Measurements from ENCODE around the gene ALS2CL. TPM values are rescaled to one million over a fixed set of nuclear protein-coding genes. Genes with fewer than 3 reads are reported as not detected.

Gene ALS2CL
- total and polyA plus RNA-seq, 4 experiments from 2014 or later = 3.2 to 29.8 (median 16.5) TPM

DNA sequence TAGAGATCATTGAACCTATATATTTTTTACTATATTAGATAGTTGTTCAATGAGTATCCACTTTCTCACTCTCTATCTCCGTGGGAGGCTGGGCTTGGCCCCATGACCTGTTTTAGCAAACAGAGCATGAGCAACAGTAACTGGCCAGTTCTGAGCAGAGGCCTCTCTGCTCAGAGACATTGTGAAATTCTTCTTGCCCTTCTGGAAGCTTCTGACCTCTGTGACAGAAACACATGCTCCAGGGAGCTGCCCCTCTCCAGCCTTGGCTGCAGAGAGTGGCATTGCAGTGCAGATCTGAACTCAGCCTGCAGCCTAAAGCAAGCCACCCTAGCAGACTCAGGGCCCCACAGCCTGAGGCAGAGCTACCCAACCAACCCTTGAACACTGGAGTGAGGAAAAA lies 60.7 kb downstream of the ALS2CL start:
- peaks cover 9% of the 10 kb centered on the region for H3K4me1 ChIP-seq (ENCODE audit: insufficient read depth, low read length)
- no peak overlapping the region for H3K4me3 ChIP-seq (ENCODE audit: low read length in 2 of 2)
- peaks cover 9 to 27% (median 16%) of the 10 kb centered on the region in 4 donors for H3K4me1 Mint-ChIP-seq
- peaks cover 0 to 3% of the 10 kb centered on the region in 2 donors for H3K27me3 Mint-ChIP-seq
- no peaks in the 10 kb centered on the region for H3K27me3 ChIP-seq (ENCODE audit: insufficient read depth, low read length)
- no peak overlapping the region for H3K27ac Mint-ChIP-seq
- no peaks in the 10 kb centered on the region for H3K36me3 ChIP-seq (ENCODE audit: insufficient read depth, low read length)
- H3K27ac ChIP-seq (ENCODE audit: low read depth, low read length) = no peak overlapping the region
- POLR2A ChIA-PET (ENCODE audit: partially characterized antibody) = no interaction called here
- H3K36me3 Mint-ChIP-seq = no peaks in the 10 kb centered on the region
- DNase-seq = no peak
- intact Hi-C loops (cut with micrococcal nuclease) = no loop called here
- CTCF ChIA-PET (ENCODE audit: partially characterized antibody) = interaction anchor here (1.6 to 9.4 kb wide), 2 partner anchors 74 to 145 kb away, joined by 4 to 262 read pairs; no protein-coding TSS in a partner anchor
- H3K9me3 ChIP-seq (ENCODE audit: control insufficient read depth in 1 of 2, low read length in 2 of 2) = no peaks in the 10 kb centered on the region
- H3K4me3 Mint-ChIP-seq = no peak overlapping the region
- H3K9me3 Mint-ChIP-seq = no peaks in the 10 kb centered on the region

DNA sequence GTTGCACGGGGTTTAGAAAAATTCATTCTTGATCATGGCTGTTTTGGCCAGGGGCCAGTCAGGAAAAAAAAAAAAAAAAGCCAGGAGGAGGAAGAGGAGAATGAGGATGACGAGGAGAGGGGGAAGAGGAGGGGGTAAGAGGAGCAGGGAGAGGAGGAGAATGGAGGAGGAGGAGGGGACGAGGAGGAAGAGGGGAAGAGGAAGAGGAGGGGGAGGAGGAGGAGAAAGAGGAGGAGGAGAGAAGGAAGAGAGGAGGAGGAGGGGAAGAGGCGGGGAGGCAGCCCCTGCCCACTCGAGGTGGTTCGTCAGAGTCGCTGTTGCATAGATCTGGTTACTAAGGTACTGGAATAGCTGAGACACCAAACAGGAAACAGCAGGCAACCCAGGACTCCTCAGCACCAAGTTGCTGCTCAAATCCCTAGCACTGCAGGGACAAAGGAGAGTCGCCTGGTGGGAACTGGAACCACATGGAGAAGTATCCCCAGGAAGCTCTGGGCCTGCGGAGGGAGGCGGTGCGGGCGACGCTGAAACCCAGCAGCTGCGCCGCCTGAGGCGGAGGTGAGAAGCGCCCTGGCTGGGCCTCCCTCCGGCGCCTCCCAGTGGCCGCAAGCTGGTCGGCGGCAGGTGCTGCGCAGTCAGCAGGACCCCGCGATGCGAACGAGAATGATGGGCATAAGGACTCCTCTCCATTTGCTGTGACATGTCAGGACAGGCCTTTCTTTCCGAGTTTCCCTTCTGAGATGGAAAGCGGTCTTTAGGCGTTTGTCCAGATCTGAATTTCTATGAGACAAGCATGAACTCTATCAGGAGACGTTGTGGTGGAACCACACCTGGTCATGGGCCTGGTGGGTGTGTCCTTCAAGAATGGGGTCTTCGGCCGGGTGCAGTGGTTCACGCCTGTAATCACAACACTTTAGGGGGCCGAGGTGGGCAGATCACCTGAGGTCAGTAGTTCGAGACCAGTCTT lies 63.6 kb downstream of the ALS2CL start:
- POLR2A ChIA-PET (ENCODE audit: partially characterized antibody) = interaction anchor here (0.6 to 2.1 kb wide), 5 partner anchors 71 to 142 kb away, joined by 3 to 30 read pairs (median 4); partner anchors contain the start of gene RTP3
- H3K4me1 Mint-ChIP-seq = peaks cover 7 to 25% (median 16%) of the 10 kb centered on the region in 4 donors

DNA sequence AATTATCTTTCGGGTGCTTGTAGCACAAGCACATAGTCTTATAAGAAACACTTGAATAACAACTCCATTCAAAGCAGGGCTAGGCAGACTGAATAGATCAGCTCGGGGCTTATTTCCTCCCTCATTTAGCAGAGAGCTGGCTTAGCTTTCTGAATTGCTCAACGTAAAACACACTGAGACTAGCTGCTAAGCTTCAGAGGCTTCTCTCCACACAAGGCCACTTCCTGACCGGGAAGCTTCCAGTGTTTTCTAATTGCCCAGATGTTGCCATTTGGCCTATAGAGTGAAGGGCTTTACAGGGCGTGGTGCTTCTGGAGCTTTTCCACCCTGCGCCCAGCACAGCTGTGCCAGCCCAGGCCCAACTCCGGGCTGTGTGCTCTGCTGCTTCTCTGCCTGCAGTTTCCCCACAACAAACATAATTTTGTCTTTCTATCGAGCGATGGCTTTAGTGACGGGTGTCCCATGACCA lies 64.5 kb downstream of the ALS2CL start:
- peaks cover 9% of the 10 kb centered on the region for H3K4me1 ChIP-seq (ENCODE audit: insufficient read depth, low read length)
- POLR2A ChIA-PET (ENCODE audit: partially characterized antibody) = interaction anchor here (1.1 to 2.1 kb wide), 2 partner anchors 91 to 141 kb away, joined by 4 to 30 read pairs; no protein-coding TSS in a partner anchor
- CTCF ChIA-PET (ENCODE audit: partially characterized antibody) = interaction anchor here (0.6 to 9.4 kb wide), 18 partner anchors 9 to 663 kb away, joined by 3 to 262 read pairs (median 4); partner anchors contain the start of gene RTP3
- no peaks in the 10 kb centered on the region for H3K9me3 Mint-ChIP-seq
- H3K4me1 Mint-ChIP-seq = peaks cover 6 to 19% (median 14%) of the 10 kb centered on the region in 4 donors
- no peaks in the 10 kb centered on the region for H3K36me3 ChIP-seq (ENCODE audit: insufficient read depth, low read length)
- H3K9me3 ChIP-seq (ENCODE audit: control insufficient read depth in 1 of 2, low read length in 2 of 2) = no peaks in the 10 kb centered on the region
- no peak overlapping the region for H3K4me3 ChIP-seq (ENCODE audit: low read length in 2 of 2)
- H3K27me3 Mint-ChIP-seq = peaks cover under 1 to 2% of the 10 kb centered on the region in 2 donors
- H3K27me3 ChIP-seq (ENCODE audit: insufficient read depth, low read length) = no peaks in the 10 kb centered on the region
- DNase-seq = no peak
- peak overlapping the region in 5 of 7 donors; percentile 66 to 89 (median 78) for H3K27ac Mint-ChIP-seq
- H3K4me3 Mint-ChIP-seq = peak overlapping the region in 6 of 8 donors; percentile 38 to 80 (median 67)
- H3K27ac ChIP-seq (ENCODE audit: low read depth, low read length) = no peak overlapping the region
- no peaks in the 10 kb centered on the region for H3K36me3 Mint-ChIP-seq
- intact Hi-C loops (cut with micrococcal nuclease) = no loop called here

More for the DNA sequence above, 63.6 kb downstream of the ALS2CL start:
- Histone ChIP-seq H3K9me3 (ENCODE audit: control insufficient read depth in 1 of 2, low read length in 2 of 2) (no peaks in the 10 kb centered on the region), H3K36me3 (ENCODE audit: insufficient read depth, low read length) (no peaks in the 10 kb centered on the region), H3K27ac (ENCODE audit: low read depth, low read length) (no peak overlapping the region), H3K27me3 (ENCODE audit: insufficient read depth, low read length) (no peaks in the 10 kb centered on the region), H3K4me3 (ENCODE audit: low read length in 2 of 2) (peak overlapping the region in 1 of 2 donors; percentile 46), H3K4me1 (ENCODE audit: insufficient read depth, low read length) (peaks cover 9% of the 10 kb centered on the region)
- Mint-ChIP-seq H3K9me3 (no peaks in the 10 kb centered on the region), H3K27me3 (peaks cover 2 to 3% of the 10 kb centered on the region in 2 donors), H3K4me3 (peak overlapping the region; percentile 51 to 80 (median 72)), H3K27ac (peak overlapping the region in 6 of 7 donors; percentile 29 to 95 (median 72)), H3K36me3 (no peaks in the 10 kb centered on the region)
- CTCF ChIA-PET (ENCODE audit: partially characterized antibody) = interaction anchor here (0.6 to 9.4 kb wide), 37 partner anchors 9 to 1559 kb away, joined by 3 to 262 read pairs (median 4); partner anchors contain the start of genes ALS2CL, CDC25A, FAM240A and RTP3
- peak; percentile 66 to 77 (median 73) for DNase-seq
- intact Hi-C loops (cut with micrococcal nuclease) = loop anchor here (1.0 kb wide), 2 partner anchors 72 to 142 kb away; no protein-coding TSS in a partner anchor

DNA sequence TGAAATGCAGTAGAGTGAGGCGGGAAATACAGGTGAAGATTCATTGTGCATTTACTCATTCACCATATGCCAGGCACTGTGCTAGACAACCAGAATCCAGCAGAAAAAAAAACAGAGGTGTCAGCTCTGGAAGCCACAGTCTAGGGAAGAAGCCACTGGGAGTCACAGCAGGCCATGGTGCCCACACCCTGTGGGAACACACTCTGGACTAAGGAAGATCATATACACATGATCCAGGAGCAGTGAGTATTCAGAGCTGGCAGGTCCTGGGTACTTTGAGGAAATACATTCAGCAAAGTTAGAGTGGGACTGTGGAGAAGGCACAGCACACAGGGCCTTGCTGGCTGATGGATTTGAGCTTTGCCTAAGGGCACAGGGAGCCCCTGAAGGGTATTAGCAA lies 66.4 kb downstream of the ALS2CL start:
- Mint-ChIP-seq H3K4me1 (peaks cover 6 to 19% (median 14%) of the 10 kb centered on the region in 4 donors), H3K4me3 (no peak overlapping the region)

DNA sequence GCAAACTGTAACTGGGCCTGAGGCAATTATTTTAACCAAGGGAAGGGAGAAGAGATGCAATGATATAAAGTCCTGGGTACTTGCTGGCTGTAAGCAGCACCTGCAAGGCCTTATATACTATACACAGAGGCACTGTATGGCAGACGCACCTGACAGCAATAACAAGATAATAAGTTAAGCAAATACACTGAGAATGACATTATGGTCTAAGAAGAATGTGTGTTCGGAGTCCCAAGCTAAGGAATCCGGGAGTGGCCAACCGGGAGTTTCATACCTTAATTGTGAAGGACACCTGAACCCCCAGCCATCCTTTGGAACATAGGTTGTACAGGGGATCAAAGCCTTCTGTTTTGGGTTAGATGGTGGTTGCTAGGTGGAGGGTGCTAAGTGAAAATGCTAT lies 67.4 kb downstream of the ALS2CL start:
- intact Hi-C loops (cut with micrococcal nuclease) = no loop called here
- DNase-seq = no peak
- peaks cover 6 to 19% (median 14%) of the 10 kb centered on the region in 4 donors for H3K4me1 Mint-ChIP-seq
- no peaks in the 10 kb centered on the region for H3K9me3 Mint-ChIP-seq
- Histone ChIP-seq H3K36me3 (ENCODE audit: insufficient read depth, low read length) (no peaks in the 10 kb centered on the region), H3K27me3 (ENCODE audit: insufficient read depth, low read length) (no peaks in the 10 kb centered on the region), H3K4me3 (ENCODE audit: low read length in 2 of 2) (no peak overlapping the region), H3K4me1 (ENCODE audit: insufficient read depth, low read length) (peaks cover 9% of the 10 kb centered on the region), H3K9me3 (ENCODE audit: control insufficient read depth in 1 of 2, low read length in 2 of 2) (no peaks in the 10 kb centered on the region), H3K27ac (ENCODE audit: low read depth, low read length) (no peak overlapping the region)
- peaks cover 3 to 7% of the 10 kb centered on the region in 2 donors for H3K27me3 Mint-ChIP-seq
- no peaks in the 10 kb centered on the region for H3K36me3 Mint-ChIP-seq
- no peak overlapping the region for H3K4me3 Mint-ChIP-seq
- POLR2A ChIA-PET (ENCODE audit: partially characterized antibody) = no interaction called here
- CTCF ChIA-PET (ENCODE audit: partially characterized antibody) = interaction anchor here (1.3 to 9.4 kb wide), 3 partner anchors 11 to 138 kb away, joined by 3 to 262 read pairs (median 17); no protein-coding TSS in a partner anchor
- no peak overlapping the region for H3K27ac Mint-ChIP-seq

More for the DNA sequence above, 66.4 kb downstream of the ALS2CL start:
- Histone ChIP-seq H3K36me3 (ENCODE audit: insufficient read depth, low read length) (no peaks in the 10 kb centered on the region), H3K27me3 (ENCODE audit: insufficient read depth, low read length) (no peaks in the 10 kb centered on the region), H3K4me1 (ENCODE audit: insufficient read depth, low read length) (peaks cover 9% of the 10 kb centered on the region), H3K9me3 (ENCODE audit: control insufficient read depth in 1 of 2, low read length in 2 of 2) (no peaks in the 10 kb centered on the region), H3K27ac (ENCODE audit: low read depth, low read length) (no peak overlapping the region), H3K4me3 (ENCODE audit: low read length in 2 of 2) (no peak overlapping the region)
- CTCF ChIA-PET (ENCODE audit: partially characterized antibody) = interaction anchor here (0.7 to 9.4 kb wide), 3 partner anchors 69 to 1263 kb away, joined by 3 to 262 read pairs (median 3); no protein-coding TSS in a partner anchor
- Mint-ChIP-seq H3K36me3 (no peaks in the 10 kb centered on the region), H3K27ac (no peak overlapping the region), H3K9me3 (no peaks in the 10 kb centered on the region), H3K27me3 (peaks cover 3 to 7% of the 10 kb centered on the region in 2 donors)
- intact Hi-C loops (cut with micrococcal nuclease) = no loop called here
- no peak for DNase-seq
- POLR2A ChIA-PET (ENCODE audit: partially characterized antibody) = interaction anchor here (0.9 to 1.1 kb wide), 2 partner anchors 66 to 138 kb away, joined by 3 read pairs; partner anchors contain the start of gene ALS2CL

DNA sequence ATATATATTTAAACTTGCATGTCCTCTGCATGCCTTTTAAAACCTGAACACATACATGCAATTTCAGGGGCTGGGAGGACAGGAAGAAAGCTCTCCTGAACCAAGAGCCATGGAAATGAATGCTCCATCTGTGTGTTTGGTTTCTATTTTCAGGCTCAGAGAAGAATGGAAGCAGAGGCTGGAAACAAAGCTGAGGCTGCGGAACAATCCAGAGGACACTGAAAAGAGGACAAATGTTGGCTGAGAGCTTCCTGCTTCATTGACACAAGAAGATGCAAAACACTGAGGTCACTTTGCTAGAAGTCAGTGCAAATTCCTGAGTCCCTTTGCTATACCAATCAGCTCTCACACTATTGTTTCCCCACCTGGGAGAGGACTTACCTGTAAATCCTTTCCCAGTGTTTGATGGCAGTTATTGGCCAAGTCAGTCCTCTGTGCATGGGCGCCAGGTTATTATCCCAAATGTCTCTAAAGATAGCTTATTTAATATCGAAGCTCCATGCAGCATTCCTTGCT lies 68.4 kb downstream of the ALS2CL start:
- no peak overlapping the region for H3K27ac Mint-ChIP-seq
- no peak for DNase-seq
- Histone ChIP-seq H3K27ac (ENCODE audit: low read depth, low read length) (no peak overlapping the region), H3K9me3 (ENCODE audit: control insufficient read depth in 1 of 2, low read length in 2 of 2) (no peaks in the 10 kb centered on the region), H3K27me3 (ENCODE audit: insufficient read depth, low read length) (no peaks in the 10 kb centered on the region), H3K4me3 (ENCODE audit: low read length in 2 of 2) (no peak overlapping the region), H3K4me1 (ENCODE audit: insufficient read depth, low read length) (peaks cover 5% of the 10 kb centered on the region), H3K36me3 (ENCODE audit: insufficient read depth, low read length) (no peaks in the 10 kb centered on the region)
- ChIA-PET CTCF (ENCODE audit: partially characterized antibody) (interaction anchor here (1.3 to 2.1 kb wide), 2 partner anchors 10 to 137 kb away, joined by 3 to 17 read pairs; no protein-coding TSS in a partner anchor), POLR2A (ENCODE audit: partially characterized antibody) (no interaction called here)
- no peak overlapping the region for H3K4me3 Mint-ChIP-seq
- H3K36me3 Mint-ChIP-seq = no peaks in the 10 kb centered on the region
- no peaks in the 10 kb centered on the region for H3K9me3 Mint-ChIP-seq
- intact Hi-C loops (cut with micrococcal nuclease) = no loop called here
- peaks cover 3 to 7% of the 10 kb centered on the region in 2 donors for H3K27me3 Mint-ChIP-seq
- peaks cover 3 to 16% (median 9%) of the 10 kb centered on the region in 4 donors for H3K4me1 Mint-ChIP-seq

Data from CD4-positive, alpha-beta memory T cell (primary cell).